GM12892 (cell line): ENCODE measurements around the gene RFX4.

ENCODE experiments used
- POLR2A ChIP-seq: IDR thresholded peaks from 2 replicates; pipeline ENCODE4 v1.6.1; 2011; ENCODE audit warnings: low read depth, low read length, control low read depth
- POLR2AphosphoS5 ChIP-seq: IDR thresholded peaks from 2 replicates; pipeline ENCODE4 v1.6.1; 2011; ENCODE audit warnings: low read depth, low read length, control low read depth
- TAF1 ChIP-seq: IDR thresholded peaks from 2 replicates; pipeline ENCODE4 v1.6.1; 2011; ENCODE audit warnings: low read depth, mild to moderate bottlenecking, control low read depth, low read length, borderline replicate concordance

DNA sequence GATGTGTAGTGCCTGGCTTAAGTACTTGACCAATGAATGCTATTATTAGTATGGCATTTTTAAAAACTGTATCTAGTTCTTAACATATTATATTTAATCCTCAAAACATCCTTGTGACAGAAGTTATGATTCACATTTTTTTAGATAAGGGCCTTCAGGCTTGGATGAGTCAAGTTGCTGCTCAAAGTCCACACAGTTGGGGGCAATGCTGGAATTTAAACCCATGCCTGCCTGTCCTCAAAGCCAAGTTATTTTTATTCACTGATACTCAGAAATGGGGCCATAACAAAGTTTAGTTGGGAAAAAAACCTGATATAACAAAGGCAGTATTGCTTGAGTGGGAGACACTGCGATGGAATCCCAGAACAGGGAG, 50.6 kb downstream of the RFX4 start:
- no peak for TF ChIP-seq POLR2AphosphoS5
- no peak for TF ChIP-seq POLR2A
- TF ChIP-seq TAF1: no peak
